ENCODE measurements around the gene TXLNA.

- TF ChIP-seq CTCF (optimal IDR thresholded peaks at IDR 0.05 in 1 of 3, IDR thresholded peaks at IDR 0.05 in 1 of 3, conservative IDR thresholded peaks at IDR 0.05 in 1 of 3; ENCODE audit: extremely low read depth in 1 of 3, insufficient read depth in 2 of 3, low read length in 3 of 3) = no peak
- TF ChIP-seq EZH2 (IDR thresholded peaks at IDR 0.05; ENCODE audit: low read length) = no peak
These were observed 16.7 kb downstream of the TXLNA start for GRCh38 chr1:32195972-32196823.

Measured in keratinocyte (primary cell).